Mesenchymal stem cell (in vitro differentiated cells and primary cell): ENCODE data around the gene IRX6.

Experiments used
- DNase-seq: peaks from one replicate; pipeline ENCODE4 v3.0.0-alpha.2; 2013
- H2AFZ ChIP-seq: one replicate; pipeline ENCODE4 v1.6.1; 2013; ENCODE audit warnings: low read depth, mild to moderate bottlenecking, control low read depth, inconsistent platforms, low read length, moderate library complexity
- H2AK5ac ChIP-seq: 2 replicates; pipeline ENCODE4 v1.6.1; 2013; ENCODE audit warnings: low read length, moderate library complexity, mild to moderate bottlenecking, inconsistent platforms; ENCODE audit not compliant: severe bottlenecking
- H2BK120ac ChIP-seq: one replicate; pipeline ENCODE4 v1.6.1; 2013; ENCODE audit warnings: low read depth, mild to moderate bottlenecking, inconsistent platforms, low read length, moderate library complexity
- H2BK12ac ChIP-seq, 2 experiments: one replicate each; pipeline ENCODE4 v1.6.1; 2013; ENCODE audit warnings: inconsistent platforms in 2 of 2, low read length in 2 of 2, mild to moderate bottlenecking in 2 of 2, moderate library complexity in 2 of 2, control low read depth in 1 of 2
- H2BK15ac ChIP-seq: one replicate; pipeline ENCODE4 v1.6.1; 2013; ENCODE audit warnings: mild to moderate bottlenecking, low read depth, inconsistent platforms; ENCODE audit not compliant: poor library complexity, severe bottlenecking
- H2BK5ac ChIP-seq: 2 replicates; pipeline ENCODE4 v1.6.1; 2013; ENCODE audit warnings: low read depth, mild to moderate bottlenecking, low read length, control low read depth, inconsistent platforms; ENCODE audit not compliant: poor library complexity, severe bottlenecking
- H3K14ac ChIP-seq, 2 experiments: one replicate each; pipeline ENCODE4 v1.6.1; 2013; ENCODE audit warnings: inconsistent platforms in 2 of 2, low read length in 2 of 2, control low read depth in 1 of 2, mild to moderate bottlenecking in 1 of 2, moderate library complexity in 1 of 2
- H3K18ac ChIP-seq, 2 experiments: one replicate each; pipeline ENCODE4 v1.6.1; 2013; ENCODE audit warnings: inconsistent platforms in 2 of 2, low read length in 2 of 2, control low read depth in 1 of 2, low read depth in 1 of 2, mild to moderate bottlenecking in 1 of 2
- H3K23ac ChIP-seq, 2 experiments: one replicate each; pipeline ENCODE4 v1.6.1; 2013; ENCODE audit warnings: inconsistent platforms in 2 of 2, low read length in 2 of 2, mild to moderate bottlenecking in 2 of 2, moderate library complexity in 2 of 2, control low read depth in 1 of 2
- H3K27ac ChIP-seq: 2 replicates; pipeline ENCODE4 v1.5.1; 2013; ENCODE audit warnings: mild to moderate bottlenecking, moderate library complexity, low read length, control low read depth, inconsistent platforms; ENCODE audit not compliant: poor library complexity, severe bottlenecking
- H3K27me3 ChIP-seq, 2 experiments: 2 replicates each; pipeline versions ENCODE4 v1.6.1 to v1.7.0; 2013; ENCODE audit warnings: low read length in 2 of 2, mild to moderate bottlenecking in 2 of 2, moderate library complexity in 2 of 2, control low read depth in 1 of 2, inconsistent platforms in 1 of 2; ENCODE audit not compliant: control insufficient read depth in 1 of 2, insufficient read depth in 1 of 2
- H3K36me3 ChIP-seq, 2 experiments: 2 replicates each; pipeline versions ENCODE4 v1.6.1 to v1.7.0; 2013; ENCODE audit warnings: low read length in 2 of 2, control low read depth in 1 of 2, inconsistent platforms in 1 of 2, low read depth in 1 of 2, mild to moderate bottlenecking in 1 of 2; ENCODE audit not compliant: insufficient read depth in 2 of 2, control insufficient read depth in 1 of 2
- H3K4ac ChIP-seq, 2 experiments: one replicate each; pipeline ENCODE4 v1.6.1; 2013; ENCODE audit warnings: inconsistent platforms in 2 of 2, low read length in 2 of 2, mild to moderate bottlenecking in 2 of 2, moderate library complexity in 2 of 2, control low read depth in 1 of 2, low read depth in 1 of 2
- H3K4me1 ChIP-seq: 2 replicates; pipeline ENCODE4 v1.6.1; 2013; ENCODE audit warnings: low read depth, low read length, control low read depth; ENCODE audit not compliant: control insufficient read depth, insufficient read depth
- H3K4me2 ChIP-seq: 2 replicates; pipeline ENCODE4 v1.6.1; 2013; ENCODE audit warnings: low read length, mild to moderate bottlenecking, inconsistent platforms; ENCODE audit not compliant: poor library complexity, severe bottlenecking
- H3K4me3 ChIP-seq, 2 experiments: 2 replicates each; pipeline versions ENCODE4 v1.5.1 to v1.7.0; 2013; ENCODE audit warnings: low read length in 2 of 2, mild to moderate bottlenecking in 2 of 2, control low read depth in 1 of 2, low read depth in 1 of 2; ENCODE audit not compliant: insufficient read depth in 1 of 2
- H3K79me1 ChIP-seq: replicated peaks from 2 replicates; pipeline ENCODE4 v1.6.1; 2013; ENCODE audit warnings: mild to moderate bottlenecking, control low read depth, low read length, inconsistent platforms; ENCODE audit not compliant: poor library complexity, severe bottlenecking
- H3K9ac ChIP-seq: 2 replicates; pipeline ENCODE4 v1.7.0; 2013; ENCODE audit warnings: mild to moderate bottlenecking, low read length, moderate library complexity
- H3K9me3 ChIP-seq: 2 replicates; pipeline ENCODE4 v1.7.0; 2013; ENCODE audit warnings: mild to moderate bottlenecking, low read length; ENCODE audit not compliant: control insufficient read depth
- H4K8ac ChIP-seq: one replicate; pipeline ENCODE4 v1.6.1; 2013; ENCODE audit warnings: inconsistent platforms, mild to moderate bottlenecking, low read length, moderate library complexity
- H4K91ac ChIP-seq: one replicate; pipeline ENCODE4 v1.6.1; 2013; ENCODE audit warnings: mild to moderate bottlenecking, low read length, inconsistent platforms
- WGBS: methylation state at CpG from one replicate; pipeline ENCODE4 v1.1.7; 2013; ENCODE audit warnings: mixed read lengths; 5-methylcytosine and 5-hydroxymethylcytosine counted together

IRX6 gene

GRCh38 chr16:55308973-55309372, 15.0 kb upstream of the IRX6 start:
- H3K27ac ChIP-seq = no peak overlapping the region
- no peak overlapping the region for H4K8ac ChIP-seq
- H3K4me1 ChIP-seq = no peaks in the 10 kb centered on the region
- peaks cover 0 to 41% of the 10 kb centered on the region in 2 experiments for H3K27me3 ChIP-seq
- H3K4me3 ChIP-seq = no peak overlapping the region
- H3K79me1 ChIP-seq = no peaks in the 10 kb centered on the region
- H2BK15ac ChIP-seq = no peak overlapping the region
- no peaks in the 10 kb centered on the region for H3K36me3 ChIP-seq
- H4K91ac ChIP-seq = no peak overlapping the region
- no peak overlapping the region for H3K4me2 ChIP-seq
- no peak overlapping the region for H2BK12ac ChIP-seq
- no peaks in the 10 kb centered on the region for H3K9me3 ChIP-seq
- H3K4ac ChIP-seq = no peak overlapping the region
- no peak overlapping the region for H2AK5ac ChIP-seq
- H3K14ac ChIP-seq = no peak overlapping the region
- no peak overlapping the region for H2BK120ac ChIP-seq
- no peak overlapping the region for H2AFZ ChIP-seq
- WGBS = no CpG with 5 or more reads among the region's 2 CpGs
- DNase-seq = no peak
- no peak overlapping the region for H2BK5ac ChIP-seq
- H3K23ac ChIP-seq = no peak overlapping the region
- H3K9ac ChIP-seq = no peak overlapping the region
- no peak overlapping the region for H3K18ac ChIP-seq

- no peak overlapping the region for H4K8ac ChIP-seq
- H3K9me3 ChIP-seq = no peaks in the 10 kb centered on the region
- no peak overlapping the region for H2BK12ac ChIP-seq
- H3K9ac ChIP-seq = no peak overlapping the region
- H3K27me3 ChIP-seq = peaks cover 14 to 58% of the 10 kb centered on the region in 2 experiments
- no peak overlapping the region for H3K18ac ChIP-seq
- no peak overlapping the region for H3K4ac ChIP-seq
- peaks cover 0 to under 1% of the 10 kb centered on the region in 2 experiments for H3K36me3 ChIP-seq
- no peak for DNase-seq
- no peak overlapping the region for H3K27ac ChIP-seq
- H3K4me2 ChIP-seq = no peak overlapping the region
- 80% methylated on average over 1 of the region's 2 CpGs for WGBS
- H2BK15ac ChIP-seq = no peak overlapping the region
- no peak overlapping the region for H3K23ac ChIP-seq
- peaks cover 31% of the 10 kb centered on the region for H3K4me1 ChIP-seq
- no peak overlapping the region for H2AFZ ChIP-seq
- peaks cover 3% of the 10 kb centered on the region for H3K79me1 ChIP-seq
- no peak overlapping the region for H2BK5ac ChIP-seq
- no peak overlapping the region for H3K14ac ChIP-seq
- no peak overlapping the region for H3K4me3 ChIP-seq
- no peak overlapping the region for H4K91ac ChIP-seq
- H2BK120ac ChIP-seq = no peak overlapping the region
- no peak overlapping the region for H2AK5ac ChIP-seq
Observed at GRCh38 chr16:55322327-55322726, 1.7 kb upstream of the IRX6 start.

- Histone ChIP-seq H3K18ac (no peak overlapping the region), H2BK15ac (no peak overlapping the region), H3K9me3 (no peaks in the 10 kb centered on the region), H3K14ac (no peak overlapping the region), H2AK5ac (no peak overlapping the region), H3K27ac (peak overlapping the region; percentile 41), H3K4me1 (peaks cover 41% of the 10 kb centered on the region), H3K4me2 (peak overlapping the region; percentile 78), H4K8ac (no peak overlapping the region), H3K79me1 (peaks cover 5% of the 10 kb centered on the region), H2AFZ (no peak overlapping the region), H3K9ac (no peak overlapping the region), H2BK5ac (no peak overlapping the region), H3K27me3 (peaks cover 33 to 58% of the 10 kb centered on the region in 2 experiments), H3K4ac (no peak overlapping the region), H4K91ac (no peak overlapping the region), H2BK12ac (no peak overlapping the region), H2BK120ac (no peak overlapping the region), H3K36me3 (peaks cover 0 to 17% of the 10 kb centered on the region in 2 experiments), H3K4me3 (peak overlapping the region in 1 of 2 experiments; percentile 48), H3K23ac (no peak overlapping the region)
- under 1% methylated on average over 62 of the region's 70 CpGs for WGBS
- DNase-seq = no peak
Observed at GRCh38 chr16:55324285-55325079, 479 bp downstream of the IRX6 start.

GRCh38 chr16:55325080-55325447, 1.1 kb downstream of the IRX6 start:
- no peak for DNase-seq
- peak overlapping the region in 1 of 2 experiments; percentile 48 for H3K4me3 ChIP-seq
- no peak overlapping the region for H3K4ac ChIP-seq
- no peak overlapping the region for H2BK120ac ChIP-seq
- H4K8ac ChIP-seq = no peak overlapping the region
- H3K18ac ChIP-seq = no peak overlapping the region
- peak overlapping the region; percentile 78 for H3K4me2 ChIP-seq
- no peak overlapping the region for H2AK5ac ChIP-seq
- H3K9me3 ChIP-seq = no peaks in the 10 kb centered on the region
- no peak overlapping the region for H2BK15ac ChIP-seq
- WGBS = 8% methylated on average over 6 of the region's 13 CpGs
- peaks cover 5% of the 10 kb centered on the region for H3K79me1 ChIP-seq
- peaks cover 39 to 63% of the 10 kb centered on the region in 2 experiments for H3K27me3 ChIP-seq
- H2BK5ac ChIP-seq = no peak overlapping the region
- no peak overlapping the region for H3K23ac ChIP-seq
- no peak overlapping the region for H2AFZ ChIP-seq
- no peak overlapping the region for H2BK12ac ChIP-seq
- no peak overlapping the region for H3K9ac ChIP-seq
- H3K14ac ChIP-seq = no peak overlapping the region
- peaks cover 0 to 20% of the 10 kb centered on the region in 2 experiments for H3K36me3 ChIP-seq
- peaks cover 41% of the 10 kb centered on the region for H3K4me1 ChIP-seq
- H4K91ac ChIP-seq = no peak overlapping the region
- H3K27ac ChIP-seq = peak overlapping the region; percentile 41
